Gastroesophageal sphincter (tissue), 3 donors: ENCODE data around the gene TFDP3.

Experiments
- CTCF ChIP-seq, 4 experiments: fragments of 200-600 bp in 2 of 4; fragments of 450-650 bp in 2 of 4; sonication (generic) in 1 of 4; IDR thresholded peaks; one replicate each; pipeline ENCODE4 v1.5.1; 2017 to 2019; ENCODE audit warnings: antibody characterized with exemption in 4 of 4, mild to moderate bottlenecking in 2 of 4, moderate library complexity in 2 of 4
- EP300 ChIP-seq: sonication (generic); formaldehyde crosslinking; IDR thresholded peaks from one replicate; pipeline ENCODE4 v1.6.1; 2017; ENCODE audit warnings: antibody characterized with exemption, mild to moderate bottlenecking

GRCh38 chrX:133175605-133176004, 42.5 kb downstream of the TFDP3 start:
- TF ChIP-seq CTCF (IDR thresholded peaks at IDR 0.05) (no peak), EP300 (no peak)
